Naive thymus-derived CD4-positive, alpha-beta T cell (primary cell): ENCODE data around the gene RNF183. TPM values are rescaled to one million over a fixed set of nuclear protein-coding genes. Genes with fewer than 3 reads are reported as not detected.

Source experiments
- ATAC-seq: fragments of 150-1000 bp; cut with Tn5 transposase; 2 replicates; pipeline ENCODE4 v1.10.0; 2021; ENCODE audit warnings: mild to moderate bottlenecking, moderate library complexity
- CTCF ChIA-PET: fragments of 350-600 bp; sonication (Branson Sonifier 250); formaldehyde crosslinking; loops from one replicate; lab custom pipeline; 2021; ENCODE audit warnings: antibody characterized with exemption; lab: Charles Lee
- POLR2A ChIA-PET: fragments of 350-600 bp; sonication (Branson Sonifier 250); formaldehyde crosslinking; loops from one replicate; lab custom pipeline; 2021; ENCODE audit warnings: antibody characterized with exemption, inconsistent platforms; lab: Charles Lee
- DNase-seq, 9 donors: peaks; one replicate each; pipeline versions ENCODE4 v3.0.0 to v3.0.0-alpha.2; 2020 to 2022; ENCODE audit warnings: mixed read lengths in 1 of 9
- H3K27ac ChIP-seq: one replicate; pipeline ENCODE4 v1.7.0; 2013; ENCODE audit warnings: mild to moderate bottlenecking, low read depth, low read length, moderate library complexity
- H3K27me3 ChIP-seq, 2 donors: one replicate each; pipeline ENCODE4 v1.7.0; 2013; ENCODE audit warnings: low read length in 2 of 2, mild to moderate bottlenecking in 2 of 2, moderate library complexity in 2 of 2; ENCODE audit not compliant: control insufficient read depth in 2 of 2, insufficient read depth in 2 of 2
- H3K36me3 ChIP-seq, 3 experiments: 1 replicate in 2 of 3; 2 replicates in 1 of 3; pipeline ENCODE4 v1.7.0; 2013; ENCODE audit warnings: low read length in 3 of 3, mild to moderate bottlenecking in 3 of 3, moderate library complexity in 1 of 3; ENCODE audit not compliant: insufficient read depth in 3 of 3, control insufficient read depth in 2 of 3
- H3K4me1 ChIP-seq, 2 donors: one replicate each; pipeline ENCODE4 v1.7.0; 2013; ENCODE audit warnings: low read length in 2 of 2, mild to moderate bottlenecking in 2 of 2, moderate library complexity in 1 of 2; ENCODE audit not compliant: control insufficient read depth in 2 of 2, insufficient read depth in 2 of 2
- H3K4me3 ChIP-seq: 2 replicates; pipeline ENCODE4 v1.7.0; 2013; ENCODE audit warnings: mild to moderate bottlenecking, low read length
- H3K9me3 ChIP-seq, 3 experiments: 1 replicate in 2 of 3; 2 replicates in 1 of 3; pipeline ENCODE4 v1.7.0; 2013; ENCODE audit warnings: low read length in 3 of 3; ENCODE audit not compliant: control insufficient read depth in 2 of 3
- H3K27ac Mint-ChIP-seq, 9 donors: one replicate each; pipeline ENCODE4 v1.8.0; 2020 to 2022; ENCODE audit warnings: mixed read lengths in 9 of 9, mild to moderate bottlenecking in 8 of 9, moderate library complexity in 5 of 9, inconsistent platforms in 2 of 9
- H3K27me3 Mint-ChIP-seq, 5 donors: one replicate each; pipeline ENCODE4 v1.8.0; 2021 to 2022; ENCODE audit warnings: mixed read lengths in 5 of 5, mild to moderate bottlenecking in 1 of 5
- H3K36me3 Mint-ChIP-seq, 5 donors: one replicate each; pipeline ENCODE4 v1.8.0; 2020 to 2022; ENCODE audit warnings: mixed read lengths in 5 of 5, mild to moderate bottlenecking in 3 of 5, inconsistent platforms in 1 of 5
- H3K4me1 Mint-ChIP-seq, 7 donors: one replicate each; pipeline ENCODE4 v1.8.0; 2020 to 2022; ENCODE audit warnings: mixed read lengths in 7 of 7, mild to moderate bottlenecking in 3 of 7, inconsistent platforms in 1 of 7
- H3K4me3 Mint-ChIP-seq, 10 donors: one replicate each; pipeline ENCODE4 v1.8.0; 2020 to 2022; ENCODE audit warnings: mild to moderate bottlenecking in 10 of 10, mixed read lengths in 10 of 10, moderate library complexity in 6 of 10, inconsistent platforms in 2 of 10
- H3K9me3 Mint-ChIP-seq, 11 donors: one replicate each; pipeline ENCODE4 v1.8.0; 2020 to 2022; ENCODE audit warnings: mixed read lengths in 11 of 11, mild to moderate bottlenecking in 4 of 11, inconsistent platforms in 1 of 11, moderate library complexity in 1 of 11
- intact Hi-C, 2 donors: fragments of 100-400 bp; cut with micrococcal nuclease; formaldehyde crosslinking; loops; one replicate each; pipeline ENCODE4 v1.15.1; 2023
- polyA plus RNA-seq, 2 donors: library from polyadenylated mRNA; unstranded; fragments of 300-500 nt; fragmentation: Illumina TruSeq; gene quantifications; one replicate each; pipeline ENCODE4 v1.2.3, GENCODE V29; 2021
- total RNA-seq, 6 experiments: library from RNA in 5 of 6; stranded (reverse) in 5 of 6; gene quantifications; 1 replicate in 5 of 6; 2 replicates in 1 of 6; pipeline ENCODE4 v1.2.3 and lab custom pipeline; 2021 to 2026

Gene RNF183
- total and polyA plus RNA-seq, 7 experiments from 2014 or later, result not detected

DNA sequence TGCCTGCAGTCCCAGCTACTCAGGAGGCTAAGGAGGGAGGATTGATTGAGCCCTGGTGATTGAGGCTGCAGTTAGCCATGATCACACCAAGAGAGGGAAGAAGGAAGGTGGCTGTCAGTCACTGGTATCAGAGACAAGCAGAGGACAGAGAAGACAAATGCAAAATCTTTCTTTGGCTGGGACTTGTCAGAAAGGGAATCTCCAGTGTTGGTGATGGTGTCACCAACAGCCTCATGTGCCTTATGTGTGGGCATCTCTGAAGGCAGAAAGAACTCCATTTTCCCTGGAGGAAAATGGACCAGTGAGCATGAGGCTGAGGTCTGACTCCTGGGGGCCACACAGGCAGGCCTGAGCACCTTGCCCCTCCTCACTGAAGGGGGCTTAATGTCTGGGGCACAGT is 12.1 kb upstream of the RNF183 start:
- intact Hi-C loops, result no loop called here
- no peaks in the 10 kb centered on the region for H3K4me1 Mint-ChIP-seq

GRCh38 chr9:113313261-113313660 is 10.1 kb upstream of the RNF183 start:
- ATAC-seq (no peak), DNase-seq (no peak)
- Histone ChIP-seq H3K4me3 (no peak overlapping the region), H3K36me3 (peaks cover 0 to 2% (median 0%) of the 10 kb centered on the region in 3 experiments), H3K9me3 (no peaks in the 10 kb centered on the region), H3K27ac (no peak overlapping the region), H3K27me3 (no peaks in the 10 kb centered on the region), H3K4me1 (no peaks in the 10 kb centered on the region)
- Mint-ChIP-seq H3K4me1 (no peaks in the 10 kb centered on the region), H3K36me3 (no peaks in the 10 kb centered on the region), H3K9me3 (no peaks in the 10 kb centered on the region), H3K4me3 (no peak overlapping the region), H3K27ac (no peak overlapping the region), H3K27me3 (no peaks in the 10 kb centered on the region)
- POLR2A ChIA-PET, result no interaction called here
- intact Hi-C loops, result no loop called here
- CTCF ChIA-PET, result interaction anchor here (1.2 kb wide), 1 partner anchor 345 kb away, joined by 3 read pairs; no protein-coding TSS in a partner anchor

More for the DNA sequence above, 12.1 kb upstream of the RNF183 start:
- Histone ChIP-seq H3K4me1 (no peaks in the 10 kb centered on the region), H3K27me3 (no peaks in the 10 kb centered on the region), H3K4me3 (no peak overlapping the region), H3K27ac (no peak overlapping the region), H3K9me3 (no peaks in the 10 kb centered on the region), H3K36me3 (peaks cover 0 to 3% (median 0%) of the 10 kb centered on the region in 3 experiments)
- DNase-seq, result no peak
- POLR2A ChIA-PET, result no interaction called here
- H3K9me3 Mint-ChIP-seq, result no peaks in the 10 kb centered on the region
- H3K27ac Mint-ChIP-seq, result no peak overlapping the region
- no peaks in the 10 kb centered on the region for H3K27me3 Mint-ChIP-seq
- H3K4me3 Mint-ChIP-seq, result no peak overlapping the region
- ATAC-seq, result no peak
- CTCF ChIA-PET, result no interaction called here
- H3K36me3 Mint-ChIP-seq, result peaks cover 0 to 6% (median 0%) of the 10 kb centered on the region in 5 donors

DNA sequence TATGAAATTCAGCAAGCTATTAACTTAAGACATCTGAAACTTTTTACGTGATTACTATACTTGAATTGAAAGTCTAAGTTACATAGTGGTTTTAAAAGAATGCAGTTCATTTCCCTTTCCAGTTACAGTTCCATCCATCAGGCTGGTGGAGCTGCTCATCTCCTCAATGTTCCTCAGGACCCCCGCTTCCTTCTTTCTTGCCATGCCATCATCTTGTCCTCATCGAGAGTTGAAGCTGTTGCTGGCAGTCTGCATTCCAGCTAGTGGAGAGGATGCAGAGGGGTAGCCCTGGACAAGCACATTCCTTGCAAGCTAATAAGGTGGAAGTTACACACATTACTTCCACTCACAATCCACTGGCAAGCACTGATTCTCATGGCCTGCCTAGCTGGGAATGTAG is 8.8 kb upstream of the RNF183 start:
- no peaks in the 10 kb centered on the region for H3K9me3 Mint-ChIP-seq

GRCh38 chr9:113310538-113310937 is 7.4 kb upstream of the RNF183 start:
- no peak for DNase-seq
- H3K9me3 ChIP-seq, result no peaks in the 10 kb centered on the region
- H3K4me1 ChIP-seq, result no peaks in the 10 kb centered on the region
- no peaks in the 10 kb centered on the region for H3K36me3 ChIP-seq
- Mint-ChIP-seq H3K27me3 (peaks cover 0 to 5% (median 0%) of the 10 kb centered on the region in 5 donors), H3K4me1 (no peaks in the 10 kb centered on the region), H3K27ac (peak overlapping the region in 1 of 9 donors; percentile 25), H3K9me3 (no peaks in the 10 kb centered on the region), H3K4me3 (no peak overlapping the region), H3K36me3 (no peaks in the 10 kb centered on the region)
- CTCF ChIA-PET, result interaction anchor here (0.6 to 1.3 kb wide), 3 partner anchors 268 to 1779 kb away, joined by 3 read pairs; no protein-coding TSS in a partner anchor
- H3K27me3 ChIP-seq, result no peaks in the 10 kb centered on the region
- no peak overlapping the region for H3K4me3 ChIP-seq
- intact Hi-C loops, result no loop called here
- no peak overlapping the region for H3K27ac ChIP-seq
- ATAC-seq, result no peak
- POLR2A ChIA-PET, result interaction anchor here (0.6 kb wide), 1 partner anchor 561 kb away, joined by 3 read pairs; no protein-coding TSS in a partner anchor

More for the DNA sequence above, 8.8 kb upstream of the RNF183 start:
- intact Hi-C loops, result no loop called here
- H3K9me3 ChIP-seq, result no peaks in the 10 kb centered on the region
- Mint-ChIP-seq H3K27me3 (no peaks in the 10 kb centered on the region), H3K4me3 (no peak overlapping the region), H3K27ac (no peak overlapping the region), H3K4me1 (no peaks in the 10 kb centered on the region), H3K36me3 (no peaks in the 10 kb centered on the region)
- no peak overlapping the region for H3K27ac ChIP-seq
- ATAC-seq (no peak), DNase-seq (no peak)
- ChIA-PET POLR2A (no interaction called here), CTCF (interaction anchor here (0.6 to 0.9 kb wide), 3 partner anchors 11 to 1876 kb away, joined by 3 to 4 read pairs (median 3); no protein-coding TSS in a partner anchor)
- H3K4me3 ChIP-seq, result no peak overlapping the region
- H3K36me3 ChIP-seq, result no peaks in the 10 kb centered on the region
- no peaks in the 10 kb centered on the region for H3K27me3 ChIP-seq
- H3K4me1 ChIP-seq, result no peaks in the 10 kb centered on the region

- H3K9me3 ChIP-seq, result no peaks in the 10 kb centered on the region
- no peaks in the 10 kb centered on the region for H3K27me3 ChIP-seq
- no peak overlapping the region for H3K27ac ChIP-seq
- intact Hi-C loops, result loop anchor here (1.0 to 5.0 kb wide), 7 partner anchors 35 to 349 kb away; partner anchors contain the start of gene ALAD (in 2 of the 2)
- Mint-ChIP-seq H3K27me3 (peaks cover 0 to 7% (median 0%) of the 10 kb centered on the region in 5 donors), H3K36me3 (no peaks in the 10 kb centered on the region), H3K27ac (no peak overlapping the region), H3K4me3 (no peak overlapping the region), H3K9me3 (no peaks in the 10 kb centered on the region), H3K4me1 (no peaks in the 10 kb centered on the region)
- ChIA-PET POLR2A (no interaction called here), CTCF (interaction anchor here (0.6 to 1.3 kb wide), 4 partner anchors 39 to 829 kb away, joined by 3 to 4 read pairs (median 3); no protein-coding TSS in a partner anchor)
- ATAC-seq (peak; percentile 57), DNase-seq (peak in 5 of 9 donors; percentile 19 to 45 (median 33))
- H3K36me3 ChIP-seq, result no peaks in the 10 kb centered on the region
- no peak overlapping the region for H3K4me3 ChIP-seq
- no peaks in the 10 kb centered on the region for H3K4me1 ChIP-seq
Observed at GRCh38 chr9:113309204-113309813, 6.1 kb upstream of the RNF183 start.

GRCh38 chr9:113307396-113307975 is 4.3 kb upstream of the RNF183 start:
- no peak for ATAC-seq
- POLR2A ChIA-PET, result no interaction called here
- CTCF ChIA-PET, result interaction anchor here (1.3 kb wide), 1 partner anchor 99 kb away, joined by 3 read pairs; no protein-coding TSS in a partner anchor
- H3K9me3 Mint-ChIP-seq, result no peaks in the 10 kb centered on the region
- H3K9me3 ChIP-seq, result no peaks in the 10 kb centered on the region
- H3K27ac ChIP-seq, result no peak overlapping the region
- no peak for DNase-seq
- peaks cover 0 to 7% (median 4%) of the 10 kb centered on the region in 5 donors for H3K27me3 Mint-ChIP-seq
- H3K27me3 ChIP-seq, result no peaks in the 10 kb centered on the region
- no peak overlapping the region for H3K4me3 Mint-ChIP-seq
- no peaks in the 10 kb centered on the region for H3K36me3 Mint-ChIP-seq
- no peak overlapping the region for H3K4me3 ChIP-seq
- peak overlapping the region in 1 of 9 donors; percentile 36 for H3K27ac Mint-ChIP-seq
- no peaks in the 10 kb centered on the region for H3K4me1 Mint-ChIP-seq
- intact Hi-C loops, result loop anchor here in 1 of 2 donors (5.0 kb wide), 1 partner anchor 275 kb away; no protein-coding TSS in a partner anchor
- H3K36me3 ChIP-seq, result no peaks in the 10 kb centered on the region
- H3K4me1 ChIP-seq, result no peaks in the 10 kb centered on the region
